ENCODE results near the gene EHBP1.

- TF ChIP-seq POLR2A (IDR thresholded peaks at IDR 0.05) (no peak), CTCF (IDR thresholded peaks at IDR 0.05) (no peak)
Observed at GRCh38 chr2:63003351-63003750, 297.8 kb downstream of the EHBP1 start.
